ENCODE results near the gene PRKCQ. TPM values are rescaled to one million over a fixed set of nuclear protein-coding genes. Genes with fewer than 3 reads are reported as not detected.

The PRKCQ gene
- total and polyA plus RNA-seq, 2 of the 8 experiments (the other 6 are each of a cell fraction or from before 2014, with no cell fraction given): 9.1 to 22.6 TPM

GRCh38 chr10:6558759-6559461 lies 21.2 kb downstream of the PRKCQ start (continued):
- TF ChIP-seq SIN3A (conservative IDR thresholded peaks at IDR 0.05 in 1 of 2, IDR thresholded peaks at IDR 0.05 in 1 of 2; ENCODE audit: low read depth in 1 of 2, low read length in 2 of 2) (no peak), RFX5 (IDR thresholded peaks at IDR 0.05; ENCODE audit: borderline replicate concordance, low read depth, low read length) (no peak), SP4 (IDR thresholded peaks at IDR 0.05; ENCODE audit: low read length) (no peak), SUZ12 (IDR thresholded peaks at IDR 0.05; ENCODE audit: low read length) (no peak)
- TF ChIP-seq, protein P1, sequence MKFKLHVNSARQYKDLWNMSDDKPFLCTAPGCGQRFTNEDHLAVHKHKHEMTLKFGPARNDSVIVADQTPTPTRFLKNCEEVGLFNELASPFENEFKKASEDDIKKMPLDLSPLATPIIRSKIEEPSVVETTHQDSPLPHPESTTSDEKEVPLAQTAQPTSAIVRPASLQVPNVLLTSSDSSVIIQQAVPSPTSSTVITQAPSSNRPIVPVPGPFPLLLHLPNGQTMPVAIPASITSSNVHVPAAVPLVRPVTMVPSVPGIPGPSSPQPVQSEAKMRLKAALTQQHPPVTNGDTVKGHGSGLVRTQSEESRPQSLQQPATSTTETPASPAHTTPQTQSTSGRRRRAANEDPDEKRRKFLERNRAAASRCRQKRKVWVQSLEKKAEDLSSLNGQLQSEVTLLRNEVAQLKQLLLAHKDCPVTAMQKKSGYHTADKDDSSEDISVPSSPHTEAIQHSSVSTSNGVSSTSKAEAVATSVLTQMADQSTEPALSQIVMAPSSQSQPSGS (IDR thresholded peaks at IDR 0.05; ENCODE audit: low read length): no peak
